ENCODE results near the gene TUBB. TPM values are rescaled to one million over a fixed set of nuclear protein-coding genes. Genes with fewer than 3 reads are reported as not detected.

TUBB gene
- total RNA-seq (100 to 1,000 TPM; 285 to 300 TPM), polyA plus RNA-seq (100 to 1,000 TPM in 1 of 2 donors, 10 to 100 TPM in 1; 74.8 to 142 TPM)

GRCh38 chr6:30719791-30720737 lies at the start of gene TUBB:
Gene TUBB, plus strand, starts transcription at chr6:30720352. Its CDS starts 155 bp downstream, at chr6:30720507.
- H3K4me3 Mint-ChIP-seq: peak within 1 kb of the TSS; percentile 90 to 99 (median 98)
- H3K36me3 ChIP-seq (ENCODE audit: insufficient read depth, low read length): peaks cover 24% of the 10 kb centered on the region
- H3K27ac Mint-ChIP-seq: peak within 1 kb of the TSS; percentile 95 to 99 (median 98)
- H3K4me3 ChIP-seq (ENCODE audit: low read length in 2 of 2): peak within 1 kb of the TSS; percentile 63 to 77
- H3K27me3 Mint-ChIP-seq: no peaks in the 10 kb centered on the region
- ChIA-PET POLR2A (ENCODE audit: partially characterized antibody) (interaction anchor here (0.9 to 47.0 kb wide), 15 partner anchors 8 to 394 kb away, joined by 3 to 1474 read pairs (median 11); partner anchors contain the start of genes DHX16, MRPS18B, NRM and PPP1R10), CTCF (ENCODE audit: partially characterized antibody) (interaction anchor here (1.0 to 23.1 kb wide), 8 partner anchors 11 to 176 kb away, joined by 3 to 865 read pairs (median 4); partner anchors contain the start of gene DHX16)
- peaks cover 68% of the 10 kb centered on the region for H3K4me1 ChIP-seq (ENCODE audit: insufficient read depth, low read length)
- H3K27ac ChIP-seq (ENCODE audit: low read depth, low read length): peak within 1 kb of the TSS; percentile 75
- peaks cover 0 to 6% (median 0%) of the 10 kb centered on the region in 8 donors for H3K9me3 Mint-ChIP-seq
- intact Hi-C loops (cut with micrococcal nuclease): loop anchor here (2.0 kb wide), 1 partner anchor 231 kb away; the partner anchor contains the start of gene HLA-E
- H3K4me1 Mint-ChIP-seq: peaks cover 35 to 83% (median 59%) of the 10 kb centered on the region in 4 donors
- DNase-seq: peak; percentile 93 to 97 (median 95)
- no peaks in the 10 kb centered on the region for H3K9me3 ChIP-seq (ENCODE audit: control insufficient read depth in 1 of 2, low read length in 2 of 2)
- peaks cover 29 to 62% of the 10 kb centered on the region in 2 donors for H3K36me3 Mint-ChIP-seq
- H3K27me3 ChIP-seq (ENCODE audit: insufficient read depth, low read length): no peaks in the 10 kb centered on the region

GRCh38 chr6:30670760-30671527 lies 49.2 kb upstream of the TUBB start:
- Mint-ChIP-seq H3K9me3 (peaks cover 0 to 2% (median 0%) of the 10 kb centered on the region in 8 donors), H3K4me1 (peaks cover 22 to 43% (median 31%) of the 10 kb centered on the region in 4 donors), H3K27ac (peak overlapping the region in 6 of 7 donors; percentile 74 to 97 (median 80)), H3K4me3 (peak overlapping the region; percentile 36 to 86 (median 78)), H3K27me3 (no peaks in the 10 kb centered on the region), H3K36me3 (peaks cover 29 to 50% of the 10 kb centered on the region in 2 donors)
- intact Hi-C loops (cut with micrococcal nuclease): no loop called here
- CTCF ChIA-PET (ENCODE audit: partially characterized antibody): interaction anchor here (2.4 to 19.9 kb wide), 3 partner anchors 56 to 188 kb away, joined by 7 to 865 read pairs (median 71); partner anchors contain the start of genes MDC1 and TUBB
- peaks cover 16% of the 10 kb centered on the region for H3K4me1 ChIP-seq (ENCODE audit: insufficient read depth, low read length)
- POLR2A ChIA-PET (ENCODE audit: partially characterized antibody): interaction anchor here (0.5 to 29.9 kb wide), 4 partner anchors 11 to 56 kb away, joined by 3 to 1474 read pairs (median 20); partner anchors contain the start of genes MDC1, MRPS18B, NRM and PPP1R10
- H3K36me3 ChIP-seq (ENCODE audit: insufficient read depth, low read length): peaks cover 14% of the 10 kb centered on the region
- no peak overlapping the region for H3K4me3 ChIP-seq (ENCODE audit: low read length in 2 of 2)
- no peaks in the 10 kb centered on the region for H3K9me3 ChIP-seq (ENCODE audit: control insufficient read depth in 1 of 2, low read length in 2 of 2)
- no peak for DNase-seq
- no peak overlapping the region for H3K27ac ChIP-seq (ENCODE audit: low read depth, low read length)
- H3K27me3 ChIP-seq (ENCODE audit: insufficient read depth, low read length): no peaks in the 10 kb centered on the region

GRCh38 chr6:30672445-30673253 lies 47.5 kb upstream of the TUBB start, which contains the start of gene DHX16:
Gene DHX16, minus strand, starts transcription at chr6:30673006. Its CDS starts 165 bp downstream, at chr6:30672841.
- Histone ChIP-seq H3K4me3 (ENCODE audit: low read length in 2 of 2) (peak within 1 kb of the TSS; percentile 89 to 95), H3K27me3 (ENCODE audit: insufficient read depth, low read length) (no peaks in the 10 kb centered on the region), H3K36me3 (ENCODE audit: insufficient read depth, low read length) (peaks cover 26% of the 10 kb centered on the region), H3K27ac (ENCODE audit: low read depth, low read length) (peak within 1 kb of the TSS; percentile 77), H3K4me1 (ENCODE audit: insufficient read depth, low read length) (peaks cover 20% of the 10 kb centered on the region), H3K9me3 (ENCODE audit: control insufficient read depth in 1 of 2, low read length in 2 of 2) (no peaks in the 10 kb centered on the region)
- Mint-ChIP-seq H3K4me1 (peaks cover 19 to 51% (median 35%) of the 10 kb centered on the region in 4 donors), H3K36me3 (peaks cover 38 to 50% of the 10 kb centered on the region in 2 donors), H3K27ac (peak within 1 kb of the TSS; percentile 69 to 97 (median 94)), H3K27me3 (no peaks in the 10 kb centered on the region), H3K4me3 (peak within 1 kb of the TSS; percentile 80 to 94 (median 90)), H3K9me3 (peaks cover 0 to 2% (median 0%) of the 10 kb centered on the region in 8 donors)
- POLR2A ChIA-PET (ENCODE audit: partially characterized antibody): interaction anchor here (0.7 to 29.9 kb wide), 22 partner anchors 8 to 346 kb away, joined by 3 to 1474 read pairs (median 4); partner anchors contain the start of genes ABCF1, ATAT1, C6orf136 and MDC1
- CTCF ChIA-PET (ENCODE audit: partially characterized antibody): interaction anchor here (0.9 to 19.9 kb wide), 17 partner anchors 9 to 190 kb away, joined by 3 to 865 read pairs (median 4); partner anchors contain the start of genes MDC1 and TUBB
- intact Hi-C loops (cut with micrococcal nuclease): loop anchor here (1.0 kb wide), 8 partner anchors 10 to 219 kb away; partner anchors contain the start of genes ATAT1, C6orf136, GNL1 and MRPS18B
- DNase-seq: peak; percentile 84 to 89 (median 87)

GRCh38 chr6:30676660-30677285 lies 43.4 kb upstream of the TUBB start:
- peak overlapping the region in 5 of 8 donors; percentile 5 to 66 (median 22) for H3K4me3 Mint-ChIP-seq
- Histone ChIP-seq H3K4me3 (ENCODE audit: low read length in 2 of 2) (no peak overlapping the region), H3K4me1 (ENCODE audit: insufficient read depth, low read length) (peaks cover 40% of the 10 kb centered on the region), H3K27ac (ENCODE audit: low read depth, low read length) (no peak overlapping the region), H3K9me3 (ENCODE audit: control insufficient read depth in 1 of 2, low read length in 2 of 2) (no peaks in the 10 kb centered on the region), H3K27me3 (ENCODE audit: insufficient read depth, low read length) (no peaks in the 10 kb centered on the region), H3K36me3 (ENCODE audit: insufficient read depth, low read length) (peaks cover 32% of the 10 kb centered on the region)
- peaks cover 0 to 3% (median 0%) of the 10 kb centered on the region in 8 donors for H3K9me3 Mint-ChIP-seq
- POLR2A ChIA-PET (ENCODE audit: partially characterized antibody): interaction anchor here (29.9 kb wide), 1 partner anchor 33 kb away, joined by 1474 read pairs; the partner anchor contains the start of genes MDC1, NRM and TUBB
- intact Hi-C loops (cut with micrococcal nuclease): no loop called here
- H3K27me3 Mint-ChIP-seq: no peaks in the 10 kb centered on the region
- H3K36me3 Mint-ChIP-seq: peaks cover 39 to 52% of the 10 kb centered on the region in 2 donors
- no peak for DNase-seq
- CTCF ChIA-PET (ENCODE audit: partially characterized antibody): interaction anchor here (3.4 to 19.9 kb wide), 3 partner anchors 50 to 194 kb away, joined by 13 to 865 read pairs (median 71); partner anchors contain the start of genes MDC1 and TUBB
- peaks cover 22 to 61% (median 40%) of the 10 kb centered on the region in 4 donors for H3K4me1 Mint-ChIP-seq
- peak overlapping the region in 5 of 7 donors; percentile 12 to 87 (median 74) for H3K27ac Mint-ChIP-seq

GRCh38 chr6:30678964-30679726 lies 41.0 kb upstream of the TUBB start:
- intact Hi-C loops (cut with micrococcal nuclease): loop anchor here (1.0 kb wide), 3 partner anchors 43 to 408 kb away; no protein-coding TSS in a partner anchor
- Histone ChIP-seq H3K36me3 (ENCODE audit: insufficient read depth, low read length) (peaks cover 32% of the 10 kb centered on the region), H3K9me3 (ENCODE audit: control insufficient read depth in 1 of 2, low read length in 2 of 2) (no peaks in the 10 kb centered on the region), H3K4me3 (ENCODE audit: low read length in 2 of 2) (peak overlapping the region; percentile 70 to 93), H3K27ac (ENCODE audit: low read depth, low read length) (peak overlapping the region; percentile 94), H3K4me1 (ENCODE audit: insufficient read depth, low read length) (peaks cover 38% of the 10 kb centered on the region), H3K27me3 (ENCODE audit: insufficient read depth, low read length) (no peaks in the 10 kb centered on the region)
- Mint-ChIP-seq H3K4me1 (peaks cover 17 to 57% (median 34%) of the 10 kb centered on the region in 4 donors), H3K27me3 (no peaks in the 10 kb centered on the region), H3K4me3 (peak overlapping the region; percentile 97 to 100 (median 99)), H3K27ac (peak overlapping the region; percentile 88 to 99 (median 91)), H3K9me3 (peaks cover 0 to 1% (median 0%) of the 10 kb centered on the region in 8 donors), H3K36me3 (peaks cover 56 to 59% of the 10 kb centered on the region in 2 donors)
- DNase-seq: peak; percentile 87 to 92 (median 89)
- ChIA-PET POLR2A (ENCODE audit: partially characterized antibody) (interaction anchor here (0.7 to 29.9 kb wide), 11 partner anchors 31 to 200 kb away, joined by 3 to 1474 read pairs (median 4); partner anchors contain the start of genes ATAT1, FLOT1, MDC1 and MRPS18B), CTCF (ENCODE audit: partially characterized antibody) (interaction anchor here (0.7 to 19.9 kb wide), 32 partner anchors 9 to 408 kb away, joined by 3 to 865 read pairs (median 4); partner anchors contain the start of genes MDC1, MRPS18B, NRM and TUBB)
